SK-N-MC (cell line): ENCODE results near the gene CUX1.

Experiments used
- EZH2 ChIP-seq: fragments of 200-600 bp; sonication (generic); IDR thresholded peaks from one replicate; pipeline ENCODE4 v1.6.1; 2017; ENCODE audit warnings: antibody characterized with exemption
- POLR2AphosphoS5 ChIP-seq: IDR thresholded peaks from 2 replicates; pipeline ENCODE4 v1.6.1; 2012; ENCODE audit warnings: mild to moderate bottlenecking, low read depth, low read length, borderline replicate concordance

DNA sequence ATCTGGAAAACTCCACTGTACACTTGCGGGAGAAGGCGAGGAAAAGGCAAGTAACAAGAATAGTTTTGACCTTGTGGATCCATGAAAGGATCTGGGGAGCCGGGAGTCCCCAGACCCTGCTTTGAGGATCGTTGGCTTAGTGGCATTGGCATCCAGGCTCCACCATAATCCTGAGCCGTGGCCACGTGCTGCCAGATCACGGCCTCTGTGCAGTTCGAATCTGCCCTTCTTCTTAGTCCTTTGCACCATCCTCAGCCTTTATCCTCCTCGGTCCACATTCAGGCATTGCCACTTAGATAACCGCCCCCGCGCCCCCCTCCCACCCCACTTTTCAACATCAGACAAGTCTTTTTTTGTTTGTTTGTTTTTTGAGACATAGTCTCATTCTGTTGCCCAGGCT, 201.4 kb downstream of the CUX1 start:
- TF ChIP-seq POLR2AphosphoS5 (no peak), EZH2 (no peak)
